SJCRH30 (cell line): ENCODE data around the gene PTPRB. TPM values are rescaled to one million over a fixed set of nuclear protein-coding genes. Genes with fewer than 3 reads are reported as not detected.

Source experiments
- DNase-seq, 2 experiments: peaks; one replicate each; pipeline ENCODE4 v3.0.0-alpha.2; 2015 to 2020
- H3K27ac ChIP-seq: fragments of 250-450 bp; sonication (Bioruptor Pico); 2 replicates; pipeline ENCODE4 v1.5.1; 2020; ENCODE audit warnings: mild to moderate bottlenecking, moderate library complexity
- H3K27me3 ChIP-seq: fragments of 250-450 bp; sonication (Bioruptor Pico); 2 replicates; pipeline ENCODE4 v1.5.1; 2020; ENCODE audit warnings: mild to moderate bottlenecking, moderate library complexity
- H3K36me3 ChIP-seq: fragments of 250-450 bp; sonication (Bioruptor Pico); 2 replicates; pipeline ENCODE4 v1.5.1; 2020; ENCODE audit warnings: mild to moderate bottlenecking, moderate library complexity
- H3K4me1 ChIP-seq: fragments of 250-450 bp; sonication (Bioruptor Pico); 2 replicates; pipeline ENCODE4 v1.5.1; 2020; ENCODE audit warnings: mild to moderate bottlenecking, moderate library complexity
- H3K4me3 ChIP-seq: fragments of 250-450 bp; sonication (Bioruptor Pico); 2 replicates; pipeline ENCODE4 v1.5.1; 2020; ENCODE audit warnings: mild to moderate bottlenecking, moderate library complexity
- H3K9me3 ChIP-seq: fragments of 250-450 bp; sonication (Bioruptor Pico); replicated peaks from 2 replicates; pipeline ENCODE4 v1.5.1; 2020; ENCODE audit warnings: mild to moderate bottlenecking, moderate library complexity
- total RNA-seq: library from RNA; depleted of rRNA; stranded (reverse); fragments of >200 nt; shearing (Covaris generic); gene quantifications from 2 replicates; pipeline ENCODE4 v1.2.3, GENCODE V29; 2014

The PTPRB gene
- total RNA-seq, 1 experiment from 2014 or later = 0.02 TPM

- Histone ChIP-seq H3K4me3 (no peak overlapping the region), H3K36me3 (no peaks in the 10 kb centered on the region), H3K9me3 (no peaks in the 10 kb centered on the region), H3K27me3 (no peaks in the 10 kb centered on the region), H3K27ac (no peak overlapping the region), H3K4me1 (peaks cover 32% of the 10 kb centered on the region)
- no peak for DNase-seq
Observed at GRCh38 chr12:70657616-70658286, 20.5 kb upstream of the PTPRB start.

- Histone ChIP-seq H3K9me3 (no peaks in the 10 kb centered on the region), H3K4me1 (peaks cover 20% of the 10 kb centered on the region), H3K27ac (no peak overlapping the region), H3K4me3 (no peak overlapping the region), H3K36me3 (no peaks in the 10 kb centered on the region), H3K27me3 (no peaks in the 10 kb centered on the region)
- DNase-seq = no peak
Observed at GRCh38 chr12:70652451-70652850, 15.2 kb upstream of the PTPRB start.

GRCh38 chr12:70648831-70649230 is 11.6 kb upstream of the PTPRB start:
- no peaks in the 10 kb centered on the region for H3K36me3 ChIP-seq
- no peak overlapping the region for H3K4me3 ChIP-seq
- H3K27me3 ChIP-seq = no peaks in the 10 kb centered on the region
- DNase-seq = no peak
- no peaks in the 10 kb centered on the region for H3K9me3 ChIP-seq
- no peak overlapping the region for H3K27ac ChIP-seq
- peaks cover 44% of the 10 kb centered on the region for H3K4me1 ChIP-seq

GRCh38 chr12:70648191-70648590 is 11.0 kb upstream of the PTPRB start:
- no peak for DNase-seq
- Histone ChIP-seq H3K36me3 (no peaks in the 10 kb centered on the region), H3K4me3 (no peak overlapping the region), H3K27ac (no peak overlapping the region), H3K27me3 (no peaks in the 10 kb centered on the region), H3K4me1 (peaks cover 44% of the 10 kb centered on the region), H3K9me3 (no peaks in the 10 kb centered on the region)

- Histone ChIP-seq H3K27ac (peak overlapping the region; percentile 82), H3K4me3 (no peak overlapping the region), H3K9me3 (no peaks in the 10 kb centered on the region), H3K36me3 (no peaks in the 10 kb centered on the region), H3K4me1 (peaks cover 34% of the 10 kb centered on the region), H3K27me3 (no peaks in the 10 kb centered on the region)
- no peak for DNase-seq
Observed at GRCh38 chr12:70646850-70647249, 9.6 kb upstream of the PTPRB start.

- DNase-seq = peak; percentile 59 to 62
- Histone ChIP-seq H3K4me3 (peak overlapping the region; percentile 47), H3K27me3 (no peaks in the 10 kb centered on the region), H3K4me1 (peaks cover 34% of the 10 kb centered on the region), H3K9me3 (no peaks in the 10 kb centered on the region), H3K36me3 (no peaks in the 10 kb centered on the region), H3K27ac (peak overlapping the region; percentile 82)
Observed at GRCh38 chr12:70645494-70646317, 8.5 kb upstream of the PTPRB start.

- Histone ChIP-seq H3K27ac (peak overlapping the region; percentile 82), H3K36me3 (no peaks in the 10 kb centered on the region), H3K4me1 (peaks cover 34% of the 10 kb centered on the region), H3K4me3 (no peak overlapping the region), H3K27me3 (no peaks in the 10 kb centered on the region), H3K9me3 (no peaks in the 10 kb centered on the region)
- DNase-seq = no peak
Observed at GRCh38 chr12:70644861-70645260, 7.6 kb upstream of the PTPRB start.

GRCh38 chr12:70643939-70644338 is 6.7 kb upstream of the PTPRB start:
- no peak overlapping the region for H3K27ac ChIP-seq
- no peak for DNase-seq
- peaks cover 30% of the 10 kb centered on the region for H3K4me1 ChIP-seq
- H3K9me3 ChIP-seq = no peaks in the 10 kb centered on the region
- no peaks in the 10 kb centered on the region for H3K36me3 ChIP-seq
- H3K27me3 ChIP-seq = no peaks in the 10 kb centered on the region
- no peak overlapping the region for H3K4me3 ChIP-seq

- Histone ChIP-seq H3K4me3 (no peak overlapping the region), H3K27ac (no peak overlapping the region), H3K9me3 (no peaks in the 10 kb centered on the region), H3K27me3 (no peaks in the 10 kb centered on the region), H3K4me1 (peaks cover 17% of the 10 kb centered on the region), H3K36me3 (no peaks in the 10 kb centered on the region)
- no peak for DNase-seq
Observed at GRCh38 chr12:70641691-70642090, 4.5 kb upstream of the PTPRB start.

GRCh38 chr12:70640901-70641300 is 3.7 kb upstream of the PTPRB start:
- DNase-seq = no peak
- no peak overlapping the region for H3K4me3 ChIP-seq
- peaks cover 9% of the 10 kb centered on the region for H3K4me1 ChIP-seq
- H3K9me3 ChIP-seq = no peaks in the 10 kb centered on the region
- no peaks in the 10 kb centered on the region for H3K27me3 ChIP-seq
- no peaks in the 10 kb centered on the region for H3K36me3 ChIP-seq
- no peak overlapping the region for H3K27ac ChIP-seq

GRCh38 chr12:70639535-70639934 is 2.3 kb upstream of the PTPRB start:
- no peak overlapping the region for H3K27ac ChIP-seq
- no peaks in the 10 kb centered on the region for H3K4me1 ChIP-seq
- DNase-seq = no peak
- H3K9me3 ChIP-seq = no peaks in the 10 kb centered on the region
- no peak overlapping the region for H3K4me3 ChIP-seq
- H3K36me3 ChIP-seq = no peaks in the 10 kb centered on the region
- no peaks in the 10 kb centered on the region for H3K27me3 ChIP-seq

GRCh38 chr12:70638639-70639360 is 1.6 kb upstream of the PTPRB start:
- DNase-seq = no peak
- no peaks in the 10 kb centered on the region for H3K36me3 ChIP-seq
- no peaks in the 10 kb centered on the region; the same call in 1 of the 2 replicates for H3K27me3 ChIP-seq

GRCh38 chr12:70635755-70636154 is 1.5 kb downstream of the PTPRB start:
- Histone ChIP-seq H3K4me1 (no peaks in the 10 kb centered on the region), H3K27me3 (peaks cover 3% of the 10 kb centered on the region; the same call in 1 of the 2 replicates), H3K4me3 (no peak overlapping the region), H3K27ac (no peak overlapping the region), H3K36me3 (no peaks in the 10 kb centered on the region), H3K9me3 (no peaks in the 10 kb centered on the region; the same call in 1 of the 2 replicates)
- DNase-seq = no peak

More at GRCh38 chr12:70638639-70639360, 1.6 kb upstream of the PTPRB start:
- H3K4me3 ChIP-seq = no peak overlapping the region
- no peak overlapping the region for H3K27ac ChIP-seq
- no peaks in the 10 kb centered on the region for H3K9me3 ChIP-seq
- no peaks in the 10 kb centered on the region for H3K4me1 ChIP-seq

GRCh38 chr12:70628701-70629480 is 8.3 kb downstream of the PTPRB start:
- Histone ChIP-seq H3K4me3 (no peak overlapping the region), H3K9me3 (no peaks in the 10 kb centered on the region; the same call in 1 of the 2 replicates), H3K4me1 (no peaks in the 10 kb centered on the region), H3K27ac (no peak overlapping the region), H3K36me3 (no peaks in the 10 kb centered on the region), H3K27me3 (peaks cover 3% of the 10 kb centered on the region; the same call in 1 of the 2 replicates)
- no peak for DNase-seq
